ENCODE measurements around the gene OR2V2.

DNA sequence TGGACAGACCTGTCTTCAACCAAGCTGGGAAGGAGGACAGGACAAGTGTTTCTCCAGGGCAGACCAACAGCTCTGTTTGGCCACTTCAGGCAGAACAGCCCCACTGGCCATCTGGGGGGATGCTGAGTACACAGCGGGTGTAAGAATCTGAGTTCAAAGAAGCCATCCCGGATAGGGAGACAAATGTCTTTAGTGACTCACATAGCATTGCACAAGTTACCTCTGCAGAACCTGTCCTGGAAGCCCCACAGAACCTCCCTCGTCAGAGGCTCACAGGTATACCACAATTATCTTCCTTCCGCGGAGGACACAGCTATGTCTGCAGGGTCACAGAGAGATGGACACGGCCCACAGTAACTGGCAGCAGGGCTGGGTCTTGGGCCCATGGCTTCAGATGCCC is 2.0 kb downstream of the OR2V2 start:
- TF ChIP-seq, protein P1, sequence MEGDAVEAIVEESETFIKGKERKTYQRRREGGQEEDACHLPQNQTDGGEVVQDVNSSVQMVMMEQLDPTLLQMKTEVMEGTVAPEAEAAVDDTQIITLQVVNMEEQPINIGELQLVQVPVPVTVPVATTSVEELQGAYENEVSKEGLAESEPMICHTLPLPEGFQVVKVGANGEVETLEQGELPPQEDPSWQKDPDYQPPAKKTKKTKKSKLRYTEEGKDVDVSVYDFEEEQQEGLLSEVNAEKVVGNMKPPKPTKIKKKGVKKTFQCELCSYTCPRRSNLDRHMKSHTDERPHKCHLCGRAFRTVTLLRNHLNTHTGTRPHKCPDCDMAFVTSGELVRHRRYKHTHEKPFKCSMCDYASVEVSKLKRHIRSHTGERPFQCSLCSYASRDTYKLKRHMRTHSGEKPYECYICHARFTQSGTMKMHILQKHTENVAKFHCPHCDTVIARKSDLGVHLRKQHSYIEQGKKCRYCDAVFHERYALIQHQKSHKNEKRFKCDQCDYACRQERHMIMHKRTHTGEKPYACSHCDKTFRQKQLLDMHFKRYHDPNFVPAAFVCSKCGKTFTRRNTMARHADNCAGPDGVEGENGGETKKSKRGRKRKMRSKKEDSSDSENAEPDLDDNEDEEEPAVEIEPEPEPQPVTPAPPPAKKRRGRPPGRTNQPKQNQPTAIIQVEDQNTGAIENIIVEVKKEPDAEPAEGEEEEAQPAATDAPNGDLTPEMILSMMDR (IDR thresholded peaks at IDR 0.05; ENCODE audit: low read depth, low read length, poor library complexity, severe bottlenecking), result no peak
- no peak for TF ChIP-seq EZH2phosphoT487 (IDR thresholded peaks at IDR 0.05; ENCODE audit: borderline replicate concordance, low read length)

All from DOHH2 (cell line).